Common myeloid progenitor, CD34-positive (primary cell): ENCODE measurements around the gene NDUFS6.

ENCODE experiments used
- CTCF ChIA-PET: fragments of 350-600 bp; sonication (Branson Sonifier 250); formaldehyde crosslinking; loops from one replicate; lab custom pipeline; 2021; ENCODE audit warnings: antibody characterized with exemption; lab: Charles Lee
- POLR2A ChIA-PET: fragments of 350-600 bp; sonication (Branson Sonifier 250); formaldehyde crosslinking; loops from one replicate; lab custom pipeline; 2021; ENCODE audit warnings: antibody characterized with exemption; lab: Charles Lee
- DNase-seq, 3 donors: peaks; one replicate each; pipeline versions ENCODE4 v3.0.0 to v3.0.0-alpha.2; 2013
- H3K27ac ChIP-seq, 2 experiments: 1 replicate in 1 of 2; 2 replicates in 1 of 2; pipeline ENCODE4 v1.7.0; 2013; ENCODE audit warnings: inconsistent platforms in 2 of 2, low read length in 2 of 2, mild to moderate bottlenecking in 2 of 2, low read depth in 1 of 2, moderate library complexity in 1 of 2; ENCODE audit not compliant: severe bottlenecking in 2 of 2, insufficient read depth in 1 of 2, poor library complexity in 1 of 2
- H3K27me3 ChIP-seq, 5 experiments: replicated peaks in 2 of 5; 1 replicate in 3 of 5; 2 replicates in 2 of 5; pipeline versions ENCODE4 v1.6.1 to v1.7.0; 2013; ENCODE audit warnings: low read length in 4 of 5, mild to moderate bottlenecking in 2 of 5, moderate library complexity in 2 of 5, inconsistent platforms in 1 of 5; ENCODE audit not compliant: insufficient read depth in 5 of 5, control insufficient read depth in 4 of 5
- H3K36me3 ChIP-seq, 4 experiments: 1 replicate in 2 of 4; 2 replicates in 2 of 4; pipeline versions ENCODE4 v1.6.1 to v1.7.0; 2013; ENCODE audit warnings: low read length in 3 of 4, control low read depth in 1 of 4, mild to moderate bottlenecking in 1 of 4; ENCODE audit not compliant: control insufficient read depth in 4 of 4, insufficient read depth in 4 of 4
- H3K4me1 ChIP-seq, 4 experiments: 1 replicate in 3 of 4; 2 replicates in 1 of 4; pipeline versions ENCODE4 v1.6.1 to v1.7.1; 2013; ENCODE audit warnings: low read length in 3 of 4, mild to moderate bottlenecking in 3 of 4, control low read depth in 1 of 4, inconsistent platforms in 1 of 4, moderate library complexity in 1 of 4; ENCODE audit not compliant: control insufficient read depth in 4 of 4, insufficient read depth in 4 of 4; ENCODE audit errors: control extremely low read depth in 1 of 4
- H3K4me3 ChIP-seq, 7 experiments: 1 replicate in 4 of 7; 2 replicates in 3 of 7; pipeline versions ENCODE4 v1.5.1 to v1.7.0; 2013; ENCODE audit warnings: mild to moderate bottlenecking in 7 of 7, low read length in 6 of 7, moderate library complexity in 6 of 7, inconsistent platforms in 2 of 7, low read depth in 2 of 7, control low read depth in 1 of 7; ENCODE audit not compliant: insufficient read depth in 4 of 7, control insufficient read depth in 1 of 7; ENCODE audit errors: extremely low read depth in 1 of 7
- H3K9me3 ChIP-seq, 5 experiments: 1 replicate in 4 of 5; 2 replicates in 1 of 5; pipeline versions ENCODE4 v1.6.1 to v1.7.1; 2013; ENCODE audit warnings: low read length in 4 of 5, mild to moderate bottlenecking in 2 of 5, inconsistent platforms in 1 of 5, low read depth in 1 of 5, moderate library complexity in 1 of 5; ENCODE audit not compliant: control insufficient read depth in 4 of 5, insufficient read depth in 2 of 5; ENCODE audit errors: control extremely low read depth in 1 of 5
- WGBS: methylation state at CpG from one replicate; pipeline ENCODE4 v1.1.5; 2013; ENCODE audit not compliant: insufficient coverage; 5-methylcytosine and 5-hydroxymethylcytosine counted together

NDUFS6 gene

DNA sequence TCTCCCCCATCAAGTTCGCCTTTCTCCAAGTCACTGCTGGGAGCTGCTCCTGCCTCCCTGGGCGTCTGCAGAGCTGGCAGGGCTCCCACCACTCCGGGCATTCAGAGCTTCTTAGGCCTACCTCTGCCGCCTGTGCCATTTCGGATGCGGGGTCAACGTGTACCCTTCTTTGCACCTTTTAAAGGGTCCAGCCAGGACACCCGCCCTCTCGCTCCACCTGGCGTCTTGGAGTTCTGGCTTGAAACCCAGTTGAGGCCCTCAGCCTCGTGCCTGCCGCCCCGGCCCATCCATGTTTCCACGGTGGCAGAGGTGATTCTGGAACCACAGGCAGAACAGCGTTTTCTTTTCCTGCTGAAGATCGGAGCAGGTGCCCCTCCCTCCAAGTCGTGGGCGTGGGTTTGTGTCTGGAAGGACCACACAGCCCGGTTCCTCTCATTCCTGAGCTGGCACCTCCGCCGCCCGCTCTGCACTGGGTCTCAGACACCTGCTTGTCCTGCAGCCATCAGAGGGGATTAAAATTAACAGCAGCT, 32.9 kb downstream of the NDUFS6 start:
- DNase-seq = no peak
- no peak overlapping the region for H3K27ac ChIP-seq
- H3K9me3 ChIP-seq = no peaks in the 10 kb centered on the region
- WGBS = 84% methylated on average over 22 of the region's 22 CpGs
- no peak overlapping the region for H3K4me3 ChIP-seq
- ChIA-PET POLR2A (no interaction called here), CTCF (no interaction called here)
- no peaks in the 10 kb centered on the region for H3K36me3 ChIP-seq
- H3K4me1 ChIP-seq = no peaks in the 10 kb centered on the region
- H3K27me3 ChIP-seq = peaks cover 0 to 73% (median 14%) of the 10 kb centered on the region in 5 experiments

DNA sequence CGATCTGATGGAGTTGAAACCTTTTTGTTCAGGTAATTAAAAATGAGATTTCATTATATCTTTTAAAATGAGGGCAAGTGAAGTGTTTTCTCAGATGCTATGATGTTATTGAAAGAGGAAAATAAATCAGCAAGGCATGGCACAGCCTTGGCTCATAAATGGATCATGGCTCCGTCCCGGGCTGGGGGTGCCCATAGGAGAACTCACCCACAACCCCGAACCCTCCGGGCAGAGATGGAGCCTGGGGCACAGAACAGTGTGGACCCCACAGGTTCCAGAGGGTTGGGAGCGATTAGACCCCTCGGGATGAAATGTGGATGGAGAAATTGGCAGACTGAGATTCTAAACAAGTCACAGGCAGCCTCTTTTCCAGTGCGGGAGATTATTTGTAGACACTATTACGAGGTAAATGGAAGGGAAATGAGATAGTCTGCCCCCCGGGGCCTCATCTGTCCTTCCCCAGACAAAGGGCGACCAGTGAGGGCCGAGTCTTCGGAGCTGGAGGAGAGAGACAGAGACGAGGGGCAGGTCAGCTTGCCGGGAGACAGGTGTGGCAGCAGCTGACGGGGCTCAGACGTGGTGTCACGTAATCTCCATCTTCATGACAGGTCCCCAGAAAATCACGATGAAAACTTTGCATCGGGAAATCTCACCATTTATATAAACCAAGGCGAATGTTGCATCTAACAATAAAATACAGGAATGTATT, 33.7 kb downstream of the NDUFS6 start:
- Histone ChIP-seq H3K36me3 (no peaks in the 10 kb centered on the region), H3K4me1 (no peaks in the 10 kb centered on the region), H3K27me3 (peaks cover 0 to 81% (median 18%) of the 10 kb centered on the region in 5 experiments), H3K4me3 (no peak overlapping the region), H3K9me3 (no peaks in the 10 kb centered on the region), H3K27ac (no peak overlapping the region)
- CTCF ChIA-PET = no interaction called here
- POLR2A ChIA-PET = no interaction called here
- no peak for DNase-seq
- WGBS = 78% methylated on average over 16 of the region's 21 CpGs

DNA sequence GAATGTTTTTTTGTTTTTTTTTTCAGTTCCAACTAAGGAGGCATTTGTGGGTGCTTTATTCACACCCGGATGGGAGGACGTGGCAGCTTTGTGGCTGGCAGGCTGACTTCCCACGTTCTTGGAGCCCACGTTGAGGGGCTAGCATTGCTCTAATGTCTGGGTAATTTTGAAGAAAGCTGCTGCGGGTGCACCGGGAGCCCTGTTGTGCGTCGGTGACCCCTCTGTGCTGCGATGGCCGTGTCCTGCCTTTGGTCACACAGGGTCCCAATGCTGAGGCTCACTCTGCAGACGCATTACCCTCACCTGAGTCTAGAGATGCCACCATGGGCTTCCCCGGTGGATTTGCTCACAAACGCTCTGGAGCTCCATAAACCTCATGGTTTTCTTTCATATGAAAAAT, 34.2 kb downstream of the NDUFS6 start:
- no peaks in the 10 kb centered on the region for H3K9me3 ChIP-seq
- ChIA-PET POLR2A (no interaction called here), CTCF (no interaction called here)
- peaks cover 0 to 87% (median 18%) of the 10 kb centered on the region in 5 experiments for H3K27me3 ChIP-seq
- no peak overlapping the region for H3K27ac ChIP-seq
- no peak for DNase-seq
- 84% methylated on average over 12 of the region's 13 CpGs for WGBS
- no peaks in the 10 kb centered on the region for H3K36me3 ChIP-seq
- H3K4me3 ChIP-seq = no peak overlapping the region
- no peaks in the 10 kb centered on the region for H3K4me1 ChIP-seq

DNA sequence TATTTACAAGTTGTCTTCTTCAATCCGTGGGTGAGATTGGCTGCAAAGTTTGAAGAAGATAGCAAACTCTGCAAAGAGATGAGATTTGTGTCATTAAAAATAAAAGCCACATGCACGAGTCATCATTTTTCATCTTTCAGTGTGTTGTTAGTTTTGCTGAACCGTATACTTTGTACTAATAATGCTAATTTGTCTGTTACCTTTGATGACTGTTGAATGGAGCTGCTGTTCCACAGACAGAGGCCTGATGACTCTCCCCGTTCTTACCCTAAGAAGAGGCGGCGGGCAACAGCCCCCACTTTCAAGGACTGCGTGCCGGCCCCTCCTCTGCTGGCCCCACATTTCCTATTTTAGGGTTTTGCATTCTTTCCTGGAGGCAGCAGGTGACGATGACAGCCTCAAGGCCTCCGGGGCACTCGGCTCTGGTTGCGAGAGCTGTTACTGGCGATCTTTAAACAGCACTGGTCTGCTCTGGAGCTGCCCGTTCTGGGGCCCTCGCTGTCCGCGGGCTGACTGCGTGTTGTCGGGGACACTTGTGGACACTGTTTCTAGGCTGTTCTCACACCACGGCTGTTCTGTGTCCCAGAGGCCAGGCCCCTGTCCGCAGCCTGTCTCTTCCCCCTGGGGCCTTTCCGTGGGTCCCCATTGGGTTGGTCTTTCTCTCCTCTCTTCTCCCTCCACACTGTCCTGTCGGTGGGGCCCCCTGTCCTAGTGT, 35.1 kb downstream of the NDUFS6 start:
- Histone ChIP-seq H3K27me3 (peaks cover 0 to 88% (median 20%) of the 10 kb centered on the region in 5 experiments), H3K4me1 (no peaks in the 10 kb centered on the region), H3K9me3 (no peaks in the 10 kb centered on the region), H3K36me3 (no peaks in the 10 kb centered on the region), H3K27ac (no peak overlapping the region), H3K4me3 (no peak overlapping the region)
- WGBS = 74% methylated on average over 20 of the region's 23 CpGs
- ChIA-PET CTCF (no interaction called here), POLR2A (no interaction called here)
- no peak for DNase-seq

DNA sequence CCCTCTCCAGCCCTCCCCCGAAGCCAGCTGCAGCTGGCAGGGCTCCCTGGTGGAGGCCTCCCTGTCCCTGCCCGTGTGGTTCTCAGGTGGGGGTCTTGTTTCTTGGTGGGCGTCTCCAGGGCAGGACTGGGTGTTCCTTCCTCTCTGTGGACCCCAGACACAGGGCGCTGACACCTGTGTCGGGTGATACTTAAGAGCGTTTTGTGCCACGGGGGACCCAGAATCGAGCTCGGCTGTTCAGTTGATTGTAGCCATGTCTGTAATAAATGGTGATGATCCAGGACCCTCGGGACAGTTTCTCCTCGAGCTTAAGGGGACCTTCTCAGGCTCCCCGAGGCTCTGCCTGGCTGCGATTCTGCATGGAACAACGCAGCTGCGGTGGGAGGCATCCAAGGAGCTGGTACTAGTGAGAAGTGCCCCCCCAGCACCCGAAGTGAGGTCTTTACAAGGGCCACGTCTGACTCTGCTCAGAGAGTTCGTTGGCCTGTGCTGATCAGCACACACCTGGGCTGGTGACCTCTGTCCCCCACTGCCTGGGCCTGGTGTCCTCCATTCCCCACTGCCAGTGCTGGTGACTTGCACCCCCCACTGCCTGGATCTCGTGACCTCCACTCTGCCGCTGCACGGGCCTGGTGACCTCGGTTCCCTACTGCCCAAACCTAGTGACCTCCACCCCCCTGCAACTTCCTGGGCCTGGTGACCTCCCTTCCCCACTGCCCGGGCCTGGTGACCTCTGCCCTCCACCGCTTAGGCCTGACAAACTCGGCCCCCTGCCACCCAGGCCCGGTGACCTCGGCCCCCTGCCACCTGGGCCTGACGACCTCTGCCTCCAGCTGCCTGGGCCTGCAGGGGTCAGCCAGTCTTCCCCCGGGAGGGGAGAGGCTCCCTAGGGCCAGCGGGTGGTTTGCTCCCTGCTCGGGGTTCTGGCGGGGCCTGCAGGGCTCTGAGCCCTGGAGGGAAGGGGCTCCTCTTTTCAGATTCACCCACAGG, 36.0 kb downstream of the NDUFS6 start:
- POLR2A ChIA-PET = no interaction called here
- CTCF ChIA-PET = no interaction called here
- no peak overlapping the region for H3K4me3 ChIP-seq
- no peak for DNase-seq
- no peaks in the 10 kb centered on the region for H3K36me3 ChIP-seq
- H3K9me3 ChIP-seq = no peaks in the 10 kb centered on the region
- 90% methylated on average over 28 of the region's 32 CpGs for WGBS
- H3K4me1 ChIP-seq = no peaks in the 10 kb centered on the region
- peaks cover 0 to 83% (median 21%) of the 10 kb centered on the region in 5 experiments for H3K27me3 ChIP-seq
- no peak overlapping the region for H3K27ac ChIP-seq

DNA sequence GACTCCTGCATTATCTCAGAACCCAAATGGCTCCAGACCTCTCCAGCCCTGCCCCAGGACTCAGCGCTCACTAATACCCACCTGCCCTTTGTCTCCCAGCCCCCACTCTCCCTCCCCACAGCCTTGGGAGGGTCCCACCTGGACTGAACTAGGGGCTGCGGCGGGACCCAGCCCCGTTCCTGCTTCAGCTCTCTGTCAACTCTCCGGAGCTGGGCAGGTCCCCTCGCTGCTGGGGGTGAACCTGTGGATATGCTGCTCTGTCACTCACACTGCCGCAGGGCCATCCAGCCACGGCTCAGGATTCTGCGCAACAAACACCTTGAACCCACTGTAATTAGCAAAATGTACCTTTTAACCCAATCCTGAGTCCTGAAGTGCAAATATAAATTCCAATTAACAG, 36.8 kb downstream of the NDUFS6 start:
- POLR2A ChIA-PET = no interaction called here
- Histone ChIP-seq H3K27ac (no peak overlapping the region), H3K9me3 (no peaks in the 10 kb centered on the region), H3K4me3 (no peak overlapping the region), H3K27me3 (peaks cover 0 to 75% (median 19%) of the 10 kb centered on the region in 5 experiments), H3K4me1 (no peaks in the 10 kb centered on the region), H3K36me3 (no peaks in the 10 kb centered on the region)
- 91% methylated on average over 4 of the region's 9 CpGs for WGBS
- DNase-seq = no peak
- CTCF ChIA-PET = no interaction called here
